ENCODE data around the gene PLA2G1B.
"Not testable (repeated sequence)": the region's sequence is repeated elsewhere in the genome, so short reads cannot be mapped to it uniquely, and the experiment has no call there.

PLA2G1B gene

GRCh38 chr12:120358412-120359100, 31.0 kb upstream of the PLA2G1B start:
- no peak for DNase-seq (ENCODE audit: low read depth)

- DNase-seq (ENCODE audit: low read depth) = no peak
These were observed 29.5 kb upstream of the PLA2G1B start for GRCh38 chr12:120357104-120357503.

- DNase-seq (ENCODE audit: low read depth) = peak; percentile 57
These were observed 29.0 kb upstream of the PLA2G1B start for GRCh38 chr12:120356567-120357030.

GRCh38 chr12:120353556-120354317, 26.2 kb upstream of the PLA2G1B start:
- DNase-seq (ENCODE audit: low read depth) = no peak

- DNase-seq (ENCODE audit: low read depth) = no peak
These were observed 25.6 kb upstream of the PLA2G1B start for GRCh38 chr12:120353136-120353535.

GRCh38 chr12:120352117-120352516, 24.5 kb upstream of the PLA2G1B start:
- DNase-seq (ENCODE audit: low read depth) = no peak

GRCh38 chr12:120350576-120351350, 23.2 kb upstream of the PLA2G1B start:
- DNase-seq (ENCODE audit: low read depth) = no peak

- no peak for DNase-seq (ENCODE audit: low read depth)
These were observed 20.2 kb upstream of the PLA2G1B start for GRCh38 chr12:120347766-120348165.

- DNase-seq (ENCODE audit: low read depth) = no peak
These were observed 19.1 kb upstream of the PLA2G1B start for GRCh38 chr12:120346681-120347080.

GRCh38 chr12:120346031-120346430, 18.5 kb upstream of the PLA2G1B start:
- DNase-seq (ENCODE audit: low read depth) = no peak

- no peak for DNase-seq (ENCODE audit: low read depth)
These were observed 16.1 kb upstream of the PLA2G1B start for GRCh38 chr12:120343692-120344091.

- no peak for DNase-seq (ENCODE audit: low read depth)
These were observed 15.5 kb upstream of the PLA2G1B start for GRCh38 chr12:120343039-120343537.

- no peak for DNase-seq (ENCODE audit: low read depth)
These were observed 14.8 kb upstream of the PLA2G1B start for GRCh38 chr12:120342175-120343038.

- no peak for DNase-seq (ENCODE audit: low read depth)
These were observed 11.7 kb upstream of the PLA2G1B start for GRCh38 chr12:120339256-120339655.

GRCh38 chr12:120337730-120338129, 10.2 kb upstream of the PLA2G1B start:
- DNase-seq (ENCODE audit: low read depth) = no peak

GRCh38 chr12:120336392-120336791, 8.8 kb upstream of the PLA2G1B start:
- not testable (repeated sequence) for DNase-seq (ENCODE audit: low read depth)

- not testable (repeated sequence) for DNase-seq (ENCODE audit: low read depth)
These were observed 7.9 kb upstream of the PLA2G1B start for GRCh38 chr12:120335447-120335846.

GRCh38 chr12:120332523-120332922, 4.9 kb upstream of the PLA2G1B start:
- DNase-seq (ENCODE audit: low read depth) = no peak

GRCh38 chr12:120332041-120332440, 4.5 kb upstream of the PLA2G1B start:
- DNase-seq (ENCODE audit: low read depth) = no peak

GRCh38 chr12:120331390-120331789, 3.8 kb upstream of the PLA2G1B start:
- DNase-seq (ENCODE audit: low read depth) = no peak

GRCh38 chr12:120328228-120328627, 649 bp upstream of the PLA2G1B start:
- DNase-seq (ENCODE audit: low read depth) = no peak

Data from stimulated activated CD8-positive, alpha-beta memory T cell treated with anti-CD3 and anti-CD28 coated beads, Interleukin-7, amount 100 ng/mL, for 24 hours (primary cell).